Parathyroid adenoma (tissue), 2 donors: ENCODE results near the gene VPS4B.

Experiments used
- H2AFZ ChIP-seq: fragments of 300-600 bp; sonication (generic); one replicate; pipeline ENCODE4 v1.7.0; 2017; ENCODE audit warnings: antibody characterized with exemption, mild to moderate bottlenecking
- H3K27ac ChIP-seq: fragments of 300-600 bp; sonication (generic); one replicate; pipeline ENCODE4 v1.7.0; 2017
- H3K27me3 ChIP-seq: fragments of 300-600 bp; sonication (generic); one replicate; pipeline ENCODE4 v1.7.0; 2017; ENCODE audit warnings: low read length; ENCODE audit not compliant: control insufficient read depth, insufficient read depth
- H3K36me3 ChIP-seq: fragments of 300-600 bp; sonication (generic); one replicate; pipeline ENCODE4 v1.7.0; 2017; ENCODE audit warnings: low read length; ENCODE audit not compliant: control insufficient read depth, insufficient read depth
- H3K4me1 ChIP-seq: fragments of 300-600 bp; sonication (generic); one replicate; pipeline ENCODE4 v1.7.0; 2017; ENCODE audit warnings: control low read depth
- H3K4me2 ChIP-seq: fragments of 300-600 bp; sonication (generic); one replicate; pipeline ENCODE4 v1.7.0; 2017; ENCODE audit warnings: low read length
- H3K4me3 ChIP-seq: fragments of 300-600 bp; sonication (generic); one replicate; pipeline ENCODE4 v1.7.0; 2017; ENCODE audit warnings: low read depth, low read length
- H3K79me2 ChIP-seq: fragments of 300-600 bp; sonication (generic); one replicate; pipeline ENCODE4 v1.7.0; 2017; ENCODE audit warnings: control low read depth
- H3K9ac ChIP-seq: fragments of 300-600 bp; sonication (generic); one replicate; pipeline ENCODE4 v1.7.0; 2017; ENCODE audit warnings: mild to moderate bottlenecking
- H3K9me3 ChIP-seq: fragments of 300-600 bp; sonication (generic); one replicate; pipeline ENCODE4 v1.7.0; 2017; ENCODE audit warnings: low read length; ENCODE audit not compliant: control insufficient read depth
- CTCF ChIP-seq: fragments of 300-600 bp; sonication (generic); IDR thresholded peaks from one replicate; pipeline ENCODE4 v1.7.0; 2017; ENCODE audit warnings: antibody characterized with exemption, mild to moderate bottlenecking
- donor health status: primary hyperparathyroidism.

The VPS4B gene

GRCh38 chr18:63373161-63373560, 49.1 kb downstream of the VPS4B start:
- no peaks in the 10 kb centered on the region for H3K27me3 ChIP-seq

GRCh38 chr18:63368611-63369010, 53.7 kb downstream of the VPS4B start:
- Histone ChIP-seq H3K36me3 (no peaks in the 10 kb centered on the region), H3K27ac (no peak overlapping the region), H3K4me3 (no peak overlapping the region), H3K4me2 (no peak overlapping the region), H3K9ac (no peak overlapping the region), H3K27me3 (no peaks in the 10 kb centered on the region), H3K9me3 (no peaks in the 10 kb centered on the region), H3K79me2 (peaks cover 10% of the 10 kb centered on the region), H3K4me1 (peaks cover 8% of the 10 kb centered on the region), H2AFZ (peak overlapping the region; percentile 95)
- TF ChIP-seq CTCF: no peak

More at GRCh38 chr18:63373161-63373560, 49.1 kb downstream of the VPS4B start:
- TF ChIP-seq CTCF: no peak
- Histone ChIP-seq H2AFZ (no peak overlapping the region), H3K79me2 (no peaks in the 10 kb centered on the region), H3K27ac (no peak overlapping the region), H3K9me3 (no peaks in the 10 kb centered on the region), H3K4me3 (no peak overlapping the region), H3K36me3 (no peaks in the 10 kb centered on the region), H3K4me1 (no peaks in the 10 kb centered on the region), H3K9ac (no peak overlapping the region), H3K4me2 (no peak overlapping the region)

- Histone ChIP-seq H2AFZ (peak within 1 kb of the TSS; percentile 95), H3K4me2 (peak within 1 kb of the TSS; percentile 82), H3K4me1 (peaks cover 8% of the 10 kb centered on the region), H3K4me3 (peak within 1 kb of the TSS; percentile 83), H3K27ac (peak within 1 kb of the TSS; percentile 97), H3K9ac (peak within 1 kb of the TSS; percentile 93), H3K27me3 (no peaks in the 10 kb centered on the region), H3K79me2 (peaks cover 12% of the 10 kb centered on the region), H3K9me3 (no peaks in the 10 kb centered on the region), H3K36me3 (no peaks in the 10 kb centered on the region)
- no peak for TF ChIP-seq CTCF
These were observed 55.0 kb downstream of the VPS4B start, which contains the start of gene KDSR for GRCh38 chr18:63367053-63367953. KDSR (minus strand) TSS chr18:63367206; CDS start chr18:63367118, 88 bp downstream.

GRCh38 chr18:63366213-63367052, 55.8 kb downstream of the VPS4B start:
- H3K36me3 ChIP-seq: no peaks in the 10 kb centered on the region
- H2AFZ ChIP-seq: peak overlapping the region; percentile 94
- H3K4me1 ChIP-seq: peaks cover 8% of the 10 kb centered on the region
- H3K27ac ChIP-seq: peak overlapping the region; percentile 97
- peak overlapping the region; percentile 60 for H3K4me2 ChIP-seq
- peaks cover 13% of the 10 kb centered on the region for H3K79me2 ChIP-seq
- TF ChIP-seq CTCF: no peak
- H3K27me3 ChIP-seq: no peaks in the 10 kb centered on the region
- peak overlapping the region; percentile 62 for H3K9ac ChIP-seq
- H3K4me3 ChIP-seq: peak overlapping the region; percentile 83
- no peaks in the 10 kb centered on the region for H3K9me3 ChIP-seq
